Right lobe of liver (tissue), 4 donors: ENCODE measurements around the gene RAP1GAP.

Source experiments
- POLR2A ChIP-seq: fragments of 450-650 bp; IDR thresholded peaks from one replicate; pipeline ENCODE4 v1.6.1; 2017; ENCODE audit warnings: antibody characterized with exemption, mild to moderate bottlenecking
- TF ChIP-seq, protein P1 (sequence below), 4 donors: fragments of 200-600 bp in 3 of 4; fragments of 450-650 bp in 1 of 4; IDR thresholded peaks; one replicate each; pipeline versions ENCODE4 v1.5.1 to v1.8.0; 2016 to 2022; ENCODE audit warnings: antibody characterized with exemption in 4 of 4, mild to moderate bottlenecking in 2 of 4
- donor health status: DM: no; HTN: no; CAD: no.
- donor health status: DM: no; HTN: no; CAD: no.
- donor health status: DM: no; HTN: yes; CAD: no.

DNA sequence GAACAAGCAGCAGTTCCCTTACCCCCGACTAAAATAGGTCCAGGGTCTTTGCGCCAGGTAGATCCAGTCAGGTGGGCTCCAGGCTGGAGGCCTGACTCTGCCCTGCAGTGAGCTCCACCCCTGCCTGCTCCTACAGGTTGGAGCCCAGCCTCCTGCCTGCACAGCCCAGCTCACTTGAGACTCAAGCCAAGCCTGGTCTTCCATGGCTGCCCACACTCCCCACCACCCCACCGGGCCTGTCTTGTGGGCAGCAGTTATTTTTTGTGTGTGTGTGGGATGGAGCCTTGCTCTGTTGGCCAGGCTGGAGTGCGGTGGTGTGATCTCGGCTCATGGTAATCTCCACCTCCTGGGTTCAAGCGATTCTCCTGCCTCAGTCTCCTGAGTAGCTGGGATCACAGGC is 28.5 kb downstream of the RAP1GAP start:
- TF ChIP-seq, protein P1, sequence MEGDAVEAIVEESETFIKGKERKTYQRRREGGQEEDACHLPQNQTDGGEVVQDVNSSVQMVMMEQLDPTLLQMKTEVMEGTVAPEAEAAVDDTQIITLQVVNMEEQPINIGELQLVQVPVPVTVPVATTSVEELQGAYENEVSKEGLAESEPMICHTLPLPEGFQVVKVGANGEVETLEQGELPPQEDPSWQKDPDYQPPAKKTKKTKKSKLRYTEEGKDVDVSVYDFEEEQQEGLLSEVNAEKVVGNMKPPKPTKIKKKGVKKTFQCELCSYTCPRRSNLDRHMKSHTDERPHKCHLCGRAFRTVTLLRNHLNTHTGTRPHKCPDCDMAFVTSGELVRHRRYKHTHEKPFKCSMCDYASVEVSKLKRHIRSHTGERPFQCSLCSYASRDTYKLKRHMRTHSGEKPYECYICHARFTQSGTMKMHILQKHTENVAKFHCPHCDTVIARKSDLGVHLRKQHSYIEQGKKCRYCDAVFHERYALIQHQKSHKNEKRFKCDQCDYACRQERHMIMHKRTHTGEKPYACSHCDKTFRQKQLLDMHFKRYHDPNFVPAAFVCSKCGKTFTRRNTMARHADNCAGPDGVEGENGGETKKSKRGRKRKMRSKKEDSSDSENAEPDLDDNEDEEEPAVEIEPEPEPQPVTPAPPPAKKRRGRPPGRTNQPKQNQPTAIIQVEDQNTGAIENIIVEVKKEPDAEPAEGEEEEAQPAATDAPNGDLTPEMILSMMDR (IDR thresholded peaks at IDR 0.05), result no peak
- TF ChIP-seq POLR2A, result no peak
